NCI-H345 treated with DMSO at 0.1 percent for 48 hours (cell line): ENCODE results near the gene EPAS1.

ENCODE experiments used
- DNase-seq: peaks from one replicate; lab custom pipeline; 2025; ENCODE audit not compliant: unreplicated experiment; lab: John Stamatoyannopoulos, UW

EPAS1 gene

GRCh38 chr2:46338674-46339073, 41.5 kb downstream of the EPAS1 start:
- no peak for DNase-seq

- no peak for DNase-seq
Measured at GRCh38 chr2:46339200-46339599, 42.0 kb downstream of the EPAS1 start.

- DNase-seq: no peak
Measured at GRCh38 chr2:46339676-46340459, 42.7 kb downstream of the EPAS1 start.

- no peak for DNase-seq
Measured at GRCh38 chr2:46340740-46341420, 43.7 kb downstream of the EPAS1 start.

- DNase-seq: no peak
Measured at GRCh38 chr2:46342566-46343315, 45.5 kb downstream of the EPAS1 start.

GRCh38 chr2:46344706-46345105, 47.5 kb downstream of the EPAS1 start:
- DNase-seq: no peak

GRCh38 chr2:46345775-46346174, 48.6 kb downstream of the EPAS1 start:
- DNase-seq: no peak

GRCh38 chr2:46346719-46347118, 49.5 kb downstream of the EPAS1 start:
- DNase-seq: no peak

- no peak for DNase-seq
Measured at GRCh38 chr2:46347648-46348280, 50.6 kb downstream of the EPAS1 start.

- no peak for DNase-seq
Measured at GRCh38 chr2:46349115-46349547, 51.9 kb downstream of the EPAS1 start.

- DNase-seq: no peak
Measured at GRCh38 chr2:46350029-46350689, 53.0 kb downstream of the EPAS1 start.

GRCh38 chr2:46351098-46351749, 54.0 kb downstream of the EPAS1 start:
- DNase-seq: no peak

GRCh38 chr2:46351750-46352138, 54.5 kb downstream of the EPAS1 start:
- no peak for DNase-seq

GRCh38 chr2:46352621-46353020, 55.4 kb downstream of the EPAS1 start:
- DNase-seq: no peak

- DNase-seq: no peak
Measured at GRCh38 chr2:46353509-46353908, 56.3 kb downstream of the EPAS1 start.

GRCh38 chr2:46355756-46356155, 58.5 kb downstream of the EPAS1 start:
- DNase-seq: no peak

GRCh38 chr2:46356991-46357390, 59.8 kb downstream of the EPAS1 start:
- no peak for DNase-seq

- no peak for DNase-seq
Measured at GRCh38 chr2:46358713-46359112, 61.5 kb downstream of the EPAS1 start.

- no peak for DNase-seq
Measured at GRCh38 chr2:46360303-46360702, 63.1 kb downstream of the EPAS1 start.

GRCh38 chr2:46361920-46362666, 64.9 kb downstream of the EPAS1 start:
- DNase-seq: no peak
